Measurements from ENCODE around the gene HCAR2. TPM values are rescaled to one million over a fixed set of nuclear protein-coding genes. Genes with fewer than 3 reads are reported as not detected.

HCAR2 gene
- total and polyA plus RNA-seq, 2 of the 13 experiments (the other 11 are each of a cell fraction or from before 2014, with no cell fraction given) = 0.09 to 5.6 TPM

- TF ChIP-seq ZNF292 (CRISPR knock-in tag; IDR thresholded peaks at IDR 0.05; ENCODE audit: borderline replicate concordance, low read depth) (no peak), ZFP41 (CRISPR knock-in tag; IDR thresholded peaks at IDR 0.05; ENCODE audit: borderline replicate concordance) (no peak), ZNF329 (CRISPR knock-in tag; IDR thresholded peaks at IDR 0.05; ENCODE audit: low read depth) (no peak), FOXA1 (IDR thresholded peaks at IDR 0.05) (no peak), FOXA1 (CRISPR knock-in tag; IDR thresholded peaks at IDR 0.05) (no peak), ZNF30 (CRISPR knock-in tag; IDR thresholded peaks at IDR 0.05) (0 out of 2 replicates have a peak, but pooled peaks have one; percentile 41), ZNF883 (CRISPR knock-in tag; IDR thresholded peaks at IDR 0.05; ENCODE audit: not compliant biosample characterization) (no peak), ZGPAT (CRISPR knock-in tag; IDR thresholded peaks at IDR 0.05) (no peak), HOXA9 (CRISPR knock-in tag; IDR thresholded peaks at IDR 0.05; ENCODE audit: borderline replicate concordance) (no peak), TBL1XR1 (IDR thresholded peaks at IDR 0.05; ENCODE audit: borderline replicate concordance, low read length, partially characterized antibody) (no peak), EED (CRISPR knock-in tag; IDR thresholded peaks at IDR 0.05) (no peak), ZNF552 (CRISPR knock-in tag; IDR thresholded peaks at IDR 0.05; ENCODE audit: borderline replicate concordance) (no peak), ATF6 (CRISPR knock-in tag; conservative IDR thresholded peaks at IDR 0.05) (no peak), NFYC (CRISPR knock-in tag; IDR thresholded peaks at IDR 0.05) (no peak), ZNF337 (CRISPR knock-in tag; IDR thresholded peaks at IDR 0.05; ENCODE audit: borderline replicate concordance, low read depth) (no peak), ZNF557 (CRISPR knock-in tag; IDR thresholded peaks at IDR 0.05) (no peak), CCDC6 (CRISPR knock-in tag; IDR thresholded peaks at IDR 0.05) (no peak), ZNF598 (CRISPR knock-in tag; IDR thresholded peaks at IDR 0.05; ENCODE audit: borderline replicate concordance) (0 out of 2 replicates have a peak, but pooled peaks have one; percentile 18), GRHL1 (CRISPR knock-in tag; conservative IDR thresholded peaks at IDR 0.05) (no peak), ZNF10 (CRISPR knock-in tag; IDR thresholded peaks at IDR 0.05; ENCODE audit: borderline replicate concordance, low read depth) (no peak), ZBTB46 (CRISPR knock-in tag; IDR thresholded peaks at IDR 0.05; ENCODE audit: borderline replicate concordance) (no peak)
- TF ChIP-seq, protein P1, sequence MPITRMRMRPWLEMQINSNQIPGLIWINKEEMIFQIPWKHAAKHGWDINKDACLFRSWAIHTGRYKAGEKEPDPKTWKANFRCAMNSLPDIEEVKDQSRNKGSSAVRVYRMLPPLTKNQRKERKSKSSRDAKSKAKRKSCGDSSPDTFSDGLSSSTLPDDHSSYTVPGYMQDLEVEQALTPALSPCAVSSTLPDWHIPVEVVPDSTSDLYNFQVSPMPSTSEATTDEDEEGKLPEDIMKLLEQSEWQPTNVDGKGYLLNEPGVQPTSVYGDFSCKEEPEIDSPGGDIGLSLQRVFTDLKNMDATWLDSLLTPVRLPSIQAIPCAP (CRISPR knock-in tag; IDR thresholded peaks at IDR 0.05; ENCODE audit: low read depth) = no peak
These were observed 26.5 kb upstream of the HCAR2 start (continued) for GRCh38 chr12:122729583-122730214.
